Loucy (cell line): ENCODE data around the gene COPS7B.

Experiments
- H2AFZ ChIP-seq: fragments of 200-600 bp; sonication (generic); 2 replicates; pipeline ENCODE4 v1.6.0; 2016; ENCODE audit warnings: antibody characterized with exemption, mild to moderate bottlenecking, low read length, moderate library complexity
- H3F3A ChIP-seq: fragments of 200-600 bp; 2 replicates; pipeline ENCODE4 v1.6.0; 2016; ENCODE audit warnings: antibody characterized with exemption, low read depth, mild to moderate bottlenecking
- H3K27me3 ChIP-seq: fragments of 200-600 bp; sonication (generic); 2 replicates; pipeline ENCODE4 v1.6.1; 2014; ENCODE audit warnings: low read length, mild to moderate bottlenecking; ENCODE audit not compliant: insufficient read depth, poor library complexity, severe bottlenecking
- H3K36me3 ChIP-seq: fragments of 200-600 bp; sonication (generic); 2 replicates; pipeline ENCODE4 v1.6.1; 2016; ENCODE audit warnings: low read length; ENCODE audit not compliant: insufficient read depth
- H3K4me1 ChIP-seq: fragments of 200-600 bp; sonication (generic); 2 replicates; pipeline ENCODE4 v1.5.1; 2014; ENCODE audit warnings: low read length, mild to moderate bottlenecking; ENCODE audit not compliant: insufficient read depth, poor library complexity, severe bottlenecking
- H3K4me2 ChIP-seq: fragments of 200-600 bp; sonication (generic); 2 replicates; pipeline ENCODE4 v1.6.0; 2014; ENCODE audit warnings: antibody characterized with exemption, low read length, low read depth, mild to moderate bottlenecking; ENCODE audit not compliant: poor library complexity, severe bottlenecking
- H3K4me3 ChIP-seq: fragments of 200-600 bp; sonication (generic); 2 replicates; pipeline ENCODE4 v1.5.1; 2014; ENCODE audit warnings: low read length, mild to moderate bottlenecking, mixed read lengths; ENCODE audit not compliant: poor library complexity, severe bottlenecking
- H3K79me2 ChIP-seq: fragments of 200-600 bp; sonication (generic); 2 replicates; pipeline ENCODE4 v1.6.1; 2014; ENCODE audit warnings: low read length; ENCODE audit not compliant: insufficient read depth
- H3K9ac ChIP-seq: fragments of 200-600 bp; sonication (generic); 2 replicates; pipeline ENCODE4 v1.6.0; 2014; ENCODE audit warnings: mild to moderate bottlenecking, low read depth, low read length, moderate library complexity; ENCODE audit not compliant: poor library complexity, severe bottlenecking
- H3K9me2 ChIP-seq: fragments of 200-600 bp; sonication (generic); replicated peaks from 2 replicates; pipeline ENCODE4 v1.6.1; 2016; ENCODE audit warnings: low read depth, low read length, mixed read lengths
- H3K9me3 ChIP-seq: fragments of 200-600 bp; sonication (generic); 2 replicates; pipeline ENCODE4 v1.6.1; 2014; ENCODE audit warnings: mild to moderate bottlenecking, antibody characterized with exemption, low read length, low read depth; ENCODE audit not compliant: insufficient read depth
- H4K20me1 ChIP-seq: fragments of 200-600 bp; sonication (generic); 2 replicates; pipeline ENCODE4 v1.6.0; 2014; ENCODE audit warnings: antibody characterized with exemption, low read length, mild to moderate bottlenecking; ENCODE audit not compliant: insufficient read depth, poor library complexity, severe bottlenecking
- EZH2phosphoT487 ChIP-seq: fragments of 200-600 bp; IDR thresholded peaks from 2 replicates; pipeline ENCODE4 v1.6.1; 2018; ENCODE audit warnings: antibody characterized with exemption, mild to moderate bottlenecking, moderate library complexity, borderline replicate concordance
- TF ChIP-seq, protein P1 (sequence below): fragments of 200-600 bp; sonication (generic); conservative IDR thresholded peaks from 2 replicates; pipeline ENCODE4 v1.5.1; 2014; ENCODE audit warnings: mild to moderate bottlenecking, antibody characterized with exemption, low read length

The COPS7B gene

GRCh38 chr2:231764760-231765159, 21.5 kb upstream of the COPS7B start:
- Histone ChIP-seq H3F3A (0 out of 2 replicates have a peak, but pooled peaks cover 4% of the 10 kb centered on the region), H3K9me3 (no peaks in the 10 kb centered on the region), H3K36me3 (no peaks in the 10 kb centered on the region), H3K79me2 (no peaks in the 10 kb centered on the region), H3K27me3 (no peaks in the 10 kb centered on the region), H2AFZ (no peak overlapping the region), H3K4me1 (peaks cover 20% of the 10 kb centered on the region), H4K20me1 (peaks cover 5% of the 10 kb centered on the region), H3K4me2 (peak overlapping the region; percentile 40), H3K9me2 (no peaks in the 10 kb centered on the region), H3K9ac (no peak overlapping the region), H3K4me3 (no peak overlapping the region)
- TF ChIP-seq, protein P1, sequence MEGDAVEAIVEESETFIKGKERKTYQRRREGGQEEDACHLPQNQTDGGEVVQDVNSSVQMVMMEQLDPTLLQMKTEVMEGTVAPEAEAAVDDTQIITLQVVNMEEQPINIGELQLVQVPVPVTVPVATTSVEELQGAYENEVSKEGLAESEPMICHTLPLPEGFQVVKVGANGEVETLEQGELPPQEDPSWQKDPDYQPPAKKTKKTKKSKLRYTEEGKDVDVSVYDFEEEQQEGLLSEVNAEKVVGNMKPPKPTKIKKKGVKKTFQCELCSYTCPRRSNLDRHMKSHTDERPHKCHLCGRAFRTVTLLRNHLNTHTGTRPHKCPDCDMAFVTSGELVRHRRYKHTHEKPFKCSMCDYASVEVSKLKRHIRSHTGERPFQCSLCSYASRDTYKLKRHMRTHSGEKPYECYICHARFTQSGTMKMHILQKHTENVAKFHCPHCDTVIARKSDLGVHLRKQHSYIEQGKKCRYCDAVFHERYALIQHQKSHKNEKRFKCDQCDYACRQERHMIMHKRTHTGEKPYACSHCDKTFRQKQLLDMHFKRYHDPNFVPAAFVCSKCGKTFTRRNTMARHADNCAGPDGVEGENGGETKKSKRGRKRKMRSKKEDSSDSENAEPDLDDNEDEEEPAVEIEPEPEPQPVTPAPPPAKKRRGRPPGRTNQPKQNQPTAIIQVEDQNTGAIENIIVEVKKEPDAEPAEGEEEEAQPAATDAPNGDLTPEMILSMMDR = no peak

- H3K9me3 ChIP-seq = no peaks in the 10 kb centered on the region
- H3K9me2 ChIP-seq = no peaks in the 10 kb centered on the region
- TF ChIP-seq, protein P1 = no peak
- no peak for TF ChIP-seq EZH2phosphoT487
- peak overlapping the region; percentile 1 for H3K4me3 ChIP-seq
- no peaks in the 10 kb centered on the region for H3K36me3 ChIP-seq
- no peaks in the 10 kb centered on the region for H3K27me3 ChIP-seq
- no peak overlapping the region for H2AFZ ChIP-seq
- no peak overlapping the region for H3K9ac ChIP-seq
- H4K20me1 ChIP-seq = peaks cover 9% of the 10 kb centered on the region
- H3K79me2 ChIP-seq = no peaks in the 10 kb centered on the region
- peak overlapping the region; percentile 40 for H3K4me2 ChIP-seq
- peaks cover 24% of the 10 kb centered on the region for H3K4me1 ChIP-seq
- H3F3A ChIP-seq = 0 out of 2 replicates have a peak, but pooled peaks cover 4% of the 10 kb centered on the region
Observed at GRCh38 chr2:231765496-231765929, 20.7 kb upstream of the COPS7B start.

DNA sequence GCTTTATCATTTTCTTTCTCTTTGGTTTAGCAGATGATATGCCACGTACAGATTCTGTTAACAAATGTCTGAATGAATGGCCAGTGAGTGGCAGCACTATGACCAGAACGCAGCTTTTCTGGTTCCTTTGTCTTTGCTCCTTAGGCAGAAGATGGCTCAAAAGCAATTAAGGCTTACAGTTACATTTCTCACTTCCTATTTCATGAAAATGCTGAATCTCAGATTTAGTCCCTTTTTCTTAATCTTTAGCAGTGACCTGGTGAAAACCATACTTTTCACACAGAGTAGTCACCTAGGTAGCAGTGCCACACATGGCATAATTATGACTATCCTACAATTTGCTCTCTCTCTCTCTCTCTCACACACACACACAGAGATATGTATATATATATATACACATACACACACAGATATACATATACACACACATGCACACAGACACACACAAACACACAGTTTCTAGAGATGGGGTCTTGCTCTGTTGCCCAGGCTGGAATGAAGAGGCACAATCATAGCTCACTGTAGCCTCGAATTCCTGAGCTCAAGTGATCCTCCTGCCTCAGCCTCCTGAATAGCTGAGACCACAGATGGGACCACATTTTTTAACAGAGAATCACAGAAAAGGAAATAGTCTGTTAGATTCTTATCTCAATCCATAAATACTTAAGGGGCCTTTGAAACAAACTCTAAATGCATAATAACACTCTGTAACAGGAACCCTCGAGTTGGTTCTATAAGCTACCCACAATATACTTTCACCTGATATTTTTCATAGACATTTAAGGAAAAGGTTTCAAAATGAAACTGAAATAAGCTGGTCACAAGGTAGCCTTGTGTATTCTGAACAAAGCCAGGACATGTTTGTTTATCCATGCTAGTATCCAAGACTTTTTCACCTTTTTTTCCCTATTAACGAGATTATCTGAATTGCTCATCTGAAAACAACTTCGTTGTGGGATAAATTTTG, 16.8 kb upstream of the COPS7B start:
- no peaks in the 10 kb centered on the region for H3K9me3 ChIP-seq
- TF ChIP-seq EZH2phosphoT487 = peak; percentile 76
- TF ChIP-seq, protein P1 = no peak
- H3K36me3 ChIP-seq = no peaks in the 10 kb centered on the region
- H3F3A ChIP-seq = 0 out of 2 replicates have a peak, but pooled peaks cover 4% of the 10 kb centered on the region
- no peak overlapping the region for H2AFZ ChIP-seq
- no peaks in the 10 kb centered on the region for H3K79me2 ChIP-seq
- peak overlapping the region; percentile 25 for H3K4me2 ChIP-seq
- H3K4me1 ChIP-seq = peaks cover 22% of the 10 kb centered on the region
- no peak overlapping the region for H3K4me3 ChIP-seq
- H4K20me1 ChIP-seq = peaks cover 9% of the 10 kb centered on the region
- no peaks in the 10 kb centered on the region for H3K9me2 ChIP-seq
- H3K9ac ChIP-seq = no peak overlapping the region
- H3K27me3 ChIP-seq = no peaks in the 10 kb centered on the region
